ENCODE results near the gene PCDH12. TPM values are rescaled to one million over a fixed set of nuclear protein-coding genes. Genes with fewer than 3 reads are reported as not detected.

The PCDH12 gene
- total and polyA plus RNA-seq, 8 donors, result 0.35 to 7.0 (median 1.7) TPM

GRCh38 chr5:141982626-141983025 is 24.6 kb upstream of the PCDH12 start:
- TF ChIP-seq CTCF (IDR thresholded peaks at IDR 0.05) (no peak), POLR2AphosphoS5 (IDR thresholded peaks at IDR 0.05) (no peak), EP300 (IDR thresholded peaks at IDR 0.05) (no peak)
- peaks cover 0 to 12% (median 5%) of the 10 kb centered on the region in 4 donors for H3K4me1 ChIP-seq
- H3K27ac ChIP-seq, result no peak overlapping the region
- intact Hi-C loops (cut with DNase I; ENCODE audit: low total_unique reads), result no loop called here
- no peaks in the 10 kb centered on the region for H3K9me3 ChIP-seq
- no peak overlapping the region for H3K4me3 ChIP-seq
- H3K36me3 ChIP-seq, result peaks cover 60 to 100% (median 98%) of the 10 kb centered on the region in 4 donors
- no peaks in the 10 kb centered on the region for H3K27me3 ChIP-seq
- no peak for DNase-seq
- WGBS, 5 donors, result 34 to 42% (median 38%) methylated on average over 2 of the region's 2 CpGs

- Histone ChIP-seq H3K27me3 (no peaks in the 10 kb centered on the region), H3K4me3 (no peak overlapping the region), H3K36me3 (peaks cover 36 to 96% (median 90%) of the 10 kb centered on the region in 4 donors), H3K9me3 (no peaks in the 10 kb centered on the region), H3K4me1 (peaks cover 0 to 46% (median 21%) of the 10 kb centered on the region in 4 donors), H3K27ac (no peak overlapping the region)
- intact Hi-C loops (cut with DNase I; ENCODE audit: low total_unique reads), result no loop called here
- no peak for TF ChIP-seq POLR2A (IDR thresholded peaks at IDR 0.05)
- no peak for TF ChIP-seq POLR2AphosphoS5 (IDR thresholded peaks at IDR 0.05)
- no peak for TF ChIP-seq CTCF (IDR thresholded peaks at IDR 0.05)
- no peak for TF ChIP-seq EP300 (IDR thresholded peaks at IDR 0.05)
- no peak for DNase-seq
Observed at GRCh38 chr5:141978389-141978788, 20.4 kb upstream of the PCDH12 start.

- Histone ChIP-seq H3K27me3 (no peaks in the 10 kb centered on the region), H3K36me3 (peaks cover 20 to 93% (median 85%) of the 10 kb centered on the region in 4 donors), H3K9me3 (no peaks in the 10 kb centered on the region), H3K4me1 (peaks cover 2 to 61% (median 27%) of the 10 kb centered on the region in 4 donors), H3K27ac (no peak overlapping the region), H3K4me3 (no peak overlapping the region)
- intact Hi-C loops (cut with DNase I; ENCODE audit: low total_unique reads), result no loop called here
- WGBS, 5 donors, result 88 to 96% (median 94%) methylated on average over 6 of the region's 6 CpGs
- TF ChIP-seq POLR2A (IDR thresholded peaks at IDR 0.05) (no peak), CTCF (IDR thresholded peaks at IDR 0.05) (no peak), EP300 (IDR thresholded peaks at IDR 0.05) (no peak), POLR2AphosphoS5 (IDR thresholded peaks at IDR 0.05) (no peak)
- no peak for DNase-seq
Observed at GRCh38 chr5:141976176-141976575, 18.2 kb upstream of the PCDH12 start.

- no peak for DNase-seq
- Histone ChIP-seq H3K4me3 (no peak overlapping the region), H3K4me1 (peaks cover 13 to 78% (median 42%) of the 10 kb centered on the region in 4 donors), H3K27ac (peak overlapping the region in 3 of 5 donors; percentile 7 to 29 (median 22)), H3K36me3 (peaks cover 7 to 71% (median 66%) of the 10 kb centered on the region in 4 donors), H3K9me3 (no peaks in the 10 kb centered on the region), H3K27me3 (no peaks in the 10 kb centered on the region)
- intact Hi-C loops (cut with DNase I; ENCODE audit: low total_unique reads), result no loop called here
- TF ChIP-seq POLR2AphosphoS5 (IDR thresholded peaks at IDR 0.05) (no peak), POLR2A (IDR thresholded peaks at IDR 0.05) (no peak), EP300 (IDR thresholded peaks at IDR 0.05) (no peak), CTCF (IDR thresholded peaks at IDR 0.05) (no peak)
- WGBS, 5 donors, result 18 to 44% (median 26%) methylated on average over 1 of the region's 1 CpG
Observed at GRCh38 chr5:141973871-141974595, 16.0 kb upstream of the PCDH12 start.
